Nephron (organoid): ENCODE measurements around the gene ZFYVE27.
A peak's percentile ranks its signal among the peaks of the same experiment; 100 is the strongest.

ENCODE experiments used
- H3K27ac Mint-ChIP-seq, 3 experiments: 2 replicates each; pipeline ENCODE4 v1.8.0; 2020; ENCODE audit warnings: mixed read lengths in 3 of 3, mild to moderate bottlenecking in 2 of 3, moderate library complexity in 1 of 3
- H3K27me3 Mint-ChIP-seq: 2 replicates; pipeline ENCODE4 v1.8.0; 2021; ENCODE audit warnings: low read depth, mild to moderate bottlenecking, moderate library complexity, mixed read lengths
- H3K36me3 Mint-ChIP-seq: 2 replicates; pipeline ENCODE4 v1.8.0; 2020; ENCODE audit warnings: low read depth, mixed read lengths
- H3K4me1 Mint-ChIP-seq: 2 replicates; pipeline ENCODE4 v1.8.0; 2020; ENCODE audit warnings: mixed read lengths
- H3K4me3 Mint-ChIP-seq, 3 experiments: 2 replicates each; pipeline ENCODE4 v1.8.0; 2020; ENCODE audit warnings: mild to moderate bottlenecking in 3 of 3, mixed read lengths in 3 of 3, moderate library complexity in 2 of 3
- H3K9me3 Mint-ChIP-seq: 2 replicates; pipeline ENCODE4 v1.8.0; 2020; ENCODE audit warnings: mixed read lengths
- CTCF ChIP-seq, 3 experiments: fragments of 200-600 bp; sonication (generic); IDR thresholded peaks; one replicate each; pipeline ENCODE4 v1.5.0; 2021; ENCODE audit warnings: antibody characterized with exemption in 3 of 3; ENCODE audit not compliant: unreplicated experiment in 3 of 3

Gene ZFYVE27

DNA sequence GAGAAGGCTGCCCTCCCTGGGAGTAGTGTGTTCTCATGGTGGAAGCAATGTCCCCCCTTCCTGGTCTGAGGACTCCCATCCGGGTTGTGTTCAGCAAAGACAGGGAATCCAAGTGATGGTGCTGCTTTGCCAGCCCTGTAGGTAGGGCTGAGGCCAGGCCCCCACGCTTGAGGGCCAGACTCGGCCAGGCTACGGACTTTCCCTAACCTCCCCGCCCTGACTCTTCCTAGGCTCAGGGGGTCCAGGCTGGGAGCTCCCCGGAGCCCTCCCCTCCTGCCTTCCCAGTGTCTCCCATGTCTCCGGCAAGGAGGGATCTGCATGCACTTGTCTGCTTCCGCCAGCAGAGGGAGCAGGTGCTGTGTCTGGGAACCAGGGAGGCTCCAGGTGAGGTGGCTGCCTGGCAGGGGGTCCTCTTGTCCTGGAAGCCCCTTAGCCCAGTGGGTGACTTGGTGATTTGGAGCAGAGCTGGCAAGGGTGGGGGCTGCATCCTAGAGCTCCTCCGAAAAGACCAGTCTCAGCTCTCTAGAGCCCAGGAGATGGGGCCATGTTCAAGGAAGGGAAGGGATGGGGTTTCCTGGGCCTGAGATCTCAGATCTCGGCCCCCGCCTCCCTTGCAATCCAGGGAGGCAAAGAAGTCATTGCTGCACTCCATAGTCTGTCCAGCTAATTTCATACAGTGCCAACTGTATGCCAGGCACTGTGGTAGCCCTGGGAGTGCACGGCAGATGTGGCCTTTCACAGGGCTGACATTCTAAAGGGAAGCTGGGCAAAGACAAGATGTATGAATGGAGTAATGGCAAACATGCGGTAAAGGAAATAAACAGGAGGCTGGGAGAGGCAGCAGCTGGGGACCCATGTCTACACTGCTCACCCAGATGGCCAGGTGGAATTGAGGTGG, 55.1 kb downstream of the ZFYVE27 start:
- H3K9me3 Mint-ChIP-seq, result no peaks in the 10 kb centered on the region
- peak; percentile 82 to 86 (median 83) for TF ChIP-seq CTCF (IDR thresholded peaks at IDR 0.05; ENCODE audit: unreplicated experiment in 3 of 3)
- no peaks in the 10 kb centered on the region for H3K36me3 Mint-ChIP-seq
- H3K27me3 Mint-ChIP-seq, result peaks cover 48% of the 10 kb centered on the region
- H3K4me1 Mint-ChIP-seq, result peaks cover 4% of the 10 kb centered on the region
- H3K27ac Mint-ChIP-seq, result no peak overlapping the region
- H3K4me3 Mint-ChIP-seq, result no peak overlapping the region

DNA sequence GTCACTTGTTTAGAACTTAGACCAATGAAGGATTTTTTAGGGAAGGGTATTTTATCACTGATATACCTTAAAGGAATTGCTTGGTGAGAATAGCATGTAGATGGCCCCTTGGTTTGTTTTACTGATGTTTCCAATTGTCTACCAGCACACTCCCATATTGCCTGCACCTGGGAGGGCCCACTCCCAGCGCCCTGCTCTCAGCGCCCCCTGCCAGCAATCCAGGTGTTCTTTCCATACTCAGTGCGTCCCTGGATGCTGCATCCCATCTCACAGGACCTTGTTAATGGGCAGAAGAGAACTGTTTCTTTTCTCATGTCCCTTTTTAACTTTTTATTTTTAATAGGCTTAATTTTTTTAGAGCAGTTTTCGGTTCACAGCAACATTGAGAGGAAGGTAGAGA, 59.0 kb downstream of the ZFYVE27 start:
- no peaks in the 10 kb centered on the region for H3K36me3 Mint-ChIP-seq

DNA sequence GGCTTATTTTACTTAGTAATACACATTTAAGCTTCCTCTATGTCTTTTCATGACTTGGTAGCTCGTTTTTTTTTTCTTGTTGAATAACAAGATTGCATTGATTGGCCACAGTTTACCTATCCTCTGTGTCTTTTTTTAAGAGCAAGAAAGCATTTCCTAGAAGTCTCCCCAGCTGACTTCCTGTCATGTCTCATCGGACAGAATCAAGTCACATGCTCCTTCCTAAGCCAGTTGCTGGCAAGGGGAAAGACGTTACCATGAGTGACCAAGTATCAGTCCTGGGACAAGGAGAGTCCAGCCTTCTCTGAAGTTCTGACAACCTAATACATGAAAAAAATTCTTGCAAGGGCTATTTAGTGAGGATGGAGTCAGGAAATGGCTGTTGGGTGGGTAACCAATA, 59.7 kb downstream of the ZFYVE27 start:
- H3K27ac Mint-ChIP-seq, result no peak overlapping the region
- peaks cover 28% of the 10 kb centered on the region for H3K27me3 Mint-ChIP-seq
- H3K9me3 Mint-ChIP-seq, result peaks cover 10% of the 10 kb centered on the region
- no peaks in the 10 kb centered on the region for H3K4me1 Mint-ChIP-seq
- H3K4me3 Mint-ChIP-seq, result no peak overlapping the region
- H3K36me3 Mint-ChIP-seq, result no peaks in the 10 kb centered on the region
- no peak for TF ChIP-seq CTCF (IDR thresholded peaks at IDR 0.05; ENCODE audit: unreplicated experiment in 3 of 3)

More for the DNA sequence above, 59.0 kb downstream of the ZFYVE27 start:
- H3K4me1 Mint-ChIP-seq, result no peaks in the 10 kb centered on the region
- peaks cover 10% of the 10 kb centered on the region for H3K9me3 Mint-ChIP-seq
- H3K27me3 Mint-ChIP-seq, result peaks cover 35% of the 10 kb centered on the region
- no peak overlapping the region for H3K4me3 Mint-ChIP-seq
- TF ChIP-seq CTCF (IDR thresholded peaks at IDR 0.05; ENCODE audit: unreplicated experiment in 3 of 3), result no peak
- no peak overlapping the region for H3K27ac Mint-ChIP-seq

DNA sequence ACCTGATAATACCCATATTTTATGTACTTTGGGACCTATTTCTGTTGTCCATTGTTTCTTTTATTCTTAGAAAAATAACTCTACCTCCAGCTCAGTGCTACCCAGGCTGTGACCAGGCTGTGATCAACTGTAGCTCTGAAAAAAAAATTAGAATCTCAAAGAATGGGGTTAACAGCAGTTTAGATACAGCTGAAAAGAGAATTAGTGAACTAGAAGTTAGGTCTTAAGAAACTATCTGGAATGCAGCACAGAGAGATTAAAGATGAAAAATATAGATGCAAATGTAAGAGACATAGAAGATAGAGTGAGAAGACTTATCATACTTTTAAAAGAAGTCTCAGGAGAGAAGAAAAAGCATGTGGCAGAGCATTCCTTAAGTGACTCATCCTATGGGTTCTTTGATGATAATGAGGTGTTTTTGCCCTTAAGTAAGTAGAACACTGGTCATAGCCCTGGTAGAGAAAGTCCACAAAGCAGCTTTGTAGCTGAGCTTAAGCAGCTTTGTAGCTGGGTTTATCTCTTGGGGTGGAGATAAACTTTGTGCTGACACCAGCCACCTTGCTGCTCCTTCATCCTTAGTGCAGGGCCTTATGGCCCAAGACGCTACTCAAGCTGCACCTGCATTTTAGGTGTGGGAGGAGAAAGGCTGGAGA, 62.2 kb downstream of the ZFYVE27 start:
- Mint-ChIP-seq H3K36me3 (no peaks in the 10 kb centered on the region), H3K27me3 (peaks cover 20% of the 10 kb centered on the region), H3K9me3 (peaks cover 10% of the 10 kb centered on the region), H3K4me3 (no peak overlapping the region), H3K4me1 (no peaks in the 10 kb centered on the region), H3K27ac (no peak overlapping the region)
- TF ChIP-seq CTCF (IDR thresholded peaks at IDR 0.05; ENCODE audit: unreplicated experiment in 3 of 3), result no peak

DNA sequence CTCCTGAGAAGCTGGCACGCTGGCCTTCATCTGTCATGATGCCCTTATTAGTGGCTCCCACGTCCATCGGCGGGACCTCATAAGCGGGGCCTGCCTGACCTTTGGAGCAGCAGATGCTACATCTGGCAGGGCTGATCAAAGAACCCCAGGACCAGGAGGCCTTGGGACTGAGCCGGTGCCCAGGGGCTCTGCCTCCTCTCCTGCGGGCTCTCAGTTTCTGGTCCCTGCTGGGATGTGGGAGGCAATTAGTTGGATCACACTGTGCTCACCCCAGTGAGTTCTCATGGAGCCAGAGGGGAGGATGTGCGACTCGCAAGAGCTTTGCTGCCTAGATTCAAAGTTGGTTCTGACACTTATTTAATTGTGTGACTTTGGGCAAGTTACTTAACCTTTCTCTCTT, 63.5 kb downstream of the ZFYVE27 start:
- peaks cover 10% of the 10 kb centered on the region for H3K9me3 Mint-ChIP-seq
- no peaks in the 10 kb centered on the region for H3K36me3 Mint-ChIP-seq
- peaks cover 9% of the 10 kb centered on the region for H3K4me1 Mint-ChIP-seq
- H3K27me3 Mint-ChIP-seq, result peaks cover 12% of the 10 kb centered on the region
- H3K27ac Mint-ChIP-seq, result no peak overlapping the region
- no peak overlapping the region for H3K4me3 Mint-ChIP-seq
- no peak for TF ChIP-seq CTCF (IDR thresholded peaks at IDR 0.05; ENCODE audit: unreplicated experiment in 3 of 3)
